ENCODE results near the gene LMX1B. TPM values are rescaled to one million over a fixed set of nuclear protein-coding genes. Genes with fewer than 3 reads are reported as not detected.

The LMX1B gene
- polyA plus RNA-seq, 1 donor = 0.96 TPM

DNA sequence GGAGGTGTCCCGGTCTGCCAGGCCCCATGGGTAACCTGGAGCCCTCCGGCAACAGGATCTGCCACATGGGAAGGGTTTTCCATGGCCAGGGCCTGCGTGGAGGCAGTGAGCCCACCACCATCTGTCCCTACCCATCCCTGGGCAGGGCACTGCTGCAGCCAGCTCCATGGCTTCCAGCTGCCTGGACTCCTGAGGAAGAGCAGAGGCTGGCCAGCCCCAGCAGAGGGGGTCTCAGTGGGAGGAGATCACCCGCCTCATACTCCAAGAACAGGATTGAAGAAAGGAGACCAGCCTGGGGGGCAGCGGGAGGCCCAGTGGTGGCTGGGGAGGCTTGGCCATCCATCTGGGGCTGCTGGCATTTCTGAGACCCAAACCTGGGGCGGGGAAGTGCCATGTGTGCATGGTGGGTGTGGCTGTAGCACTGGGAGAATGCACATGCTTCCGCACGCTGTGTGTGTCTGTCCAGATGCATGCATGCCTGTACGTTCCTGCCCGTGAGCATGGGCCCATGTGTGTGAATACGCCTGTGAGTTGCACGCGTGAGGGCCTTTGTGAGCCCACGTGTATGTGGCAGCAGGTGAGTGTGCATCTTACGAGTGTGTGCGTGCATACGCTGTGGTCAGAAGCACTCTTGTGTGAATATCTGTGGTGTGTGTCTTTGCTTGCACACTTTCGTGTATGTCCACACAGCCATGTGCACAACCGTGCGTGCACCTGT, 78.5 kb downstream of the LMX1B start:
- Histone ChIP-seq H3K36me3 (ENCODE audit: control insufficient read depth, insufficient read depth, low read length) (no peaks in the 10 kb centered on the region), H3K4me3 (ENCODE audit: low read length) (no peak overlapping the region), H3K27ac (ENCODE audit: low read length) (no peak overlapping the region), H3K27me3 (ENCODE audit: control insufficient read depth, insufficient read depth, low read length) (peaks cover 35% of the 10 kb centered on the region), H3K9me3 (ENCODE audit: control insufficient read depth, low read depth, low read length) (peaks cover 3% of the 10 kb centered on the region), H3K4me1 (ENCODE audit: control insufficient read depth, insufficient read depth, low read length) (no peaks in the 10 kb centered on the region)
- DNase-seq = no peak
- no CpG with 5 or more reads among the region's 20 CpGs for WGBS (ENCODE audit: insufficient coverage, low lambda C conversion rate)

GRCh38 chr9:126692759-126693427, 79.2 kb downstream of the LMX1B start:
- peaks cover 3% of the 10 kb centered on the region for H3K9me3 ChIP-seq (ENCODE audit: control insufficient read depth, low read depth, low read length)
- no peak overlapping the region for H3K27ac ChIP-seq (ENCODE audit: low read length)
- H3K4me1 ChIP-seq (ENCODE audit: control insufficient read depth, insufficient read depth, low read length) = no peaks in the 10 kb centered on the region
- WGBS (ENCODE audit: insufficient coverage, low lambda C conversion rate) = 86% methylated on average over 1 of the region's 32 CpGs
- DNase-seq = no peak
- no peak overlapping the region for H3K4me3 ChIP-seq (ENCODE audit: low read length)
- H3K36me3 ChIP-seq (ENCODE audit: control insufficient read depth, insufficient read depth, low read length) = no peaks in the 10 kb centered on the region
- peaks cover 29% of the 10 kb centered on the region for H3K27me3 ChIP-seq (ENCODE audit: control insufficient read depth, insufficient read depth, low read length)

GRCh38 chr9:126693428-126693944, 79.8 kb downstream of the LMX1B start:
- WGBS (ENCODE audit: insufficient coverage, low lambda C conversion rate) = no CpG with 5 or more reads among the region's 20 CpGs
- H3K27ac ChIP-seq (ENCODE audit: low read length) = no peak overlapping the region
- peaks cover 25% of the 10 kb centered on the region for H3K27me3 ChIP-seq (ENCODE audit: control insufficient read depth, insufficient read depth, low read length)
- H3K9me3 ChIP-seq (ENCODE audit: control insufficient read depth, low read depth, low read length) = peaks cover 3% of the 10 kb centered on the region
- no peaks in the 10 kb centered on the region for H3K36me3 ChIP-seq (ENCODE audit: control insufficient read depth, insufficient read depth, low read length)
- H3K4me3 ChIP-seq (ENCODE audit: low read length) = no peak overlapping the region
- H3K4me1 ChIP-seq (ENCODE audit: control insufficient read depth, insufficient read depth, low read length) = no peaks in the 10 kb centered on the region
- DNase-seq = no peak

DNA sequence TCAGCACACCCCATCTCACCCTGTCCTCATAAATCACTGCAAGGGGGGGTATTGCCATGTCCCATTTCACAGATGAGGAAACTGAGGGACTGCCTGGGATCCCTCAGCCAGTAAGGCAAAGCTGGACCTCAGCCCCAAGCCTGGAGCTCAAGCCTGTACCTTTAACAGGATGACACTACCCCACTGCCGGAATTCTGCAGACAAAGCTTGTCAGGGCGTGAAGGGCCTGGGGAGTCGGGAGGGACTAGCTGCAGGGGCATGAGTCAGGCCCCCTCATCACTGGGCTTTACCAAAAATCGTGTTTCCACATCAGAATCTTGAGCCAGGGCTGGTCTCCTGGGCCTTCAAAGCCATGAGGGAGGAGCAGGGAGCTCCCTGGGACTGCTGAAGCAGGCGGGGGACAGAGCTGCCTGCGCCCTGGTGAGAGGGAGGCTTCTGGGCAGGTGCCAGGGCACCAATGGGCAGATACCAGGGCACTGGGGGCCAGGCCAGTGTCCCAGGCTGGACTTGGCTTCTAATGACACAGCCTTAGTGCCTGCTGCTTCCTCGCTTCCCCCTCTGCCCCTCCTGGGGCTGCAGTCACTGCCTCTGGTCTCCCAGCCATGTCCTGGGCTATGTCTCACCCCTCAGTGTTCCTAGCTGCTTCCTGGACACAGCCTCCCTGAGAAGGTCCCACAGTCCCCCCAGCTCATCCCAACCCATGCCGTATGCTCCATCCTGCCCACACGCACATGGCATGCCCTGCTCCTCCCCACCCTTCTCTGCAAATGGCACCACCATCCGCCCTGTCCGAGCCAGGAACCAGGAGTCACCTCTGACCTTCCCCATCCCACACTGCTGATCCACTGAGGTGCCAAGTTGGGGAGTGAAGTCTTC, 80.7 kb downstream of the LMX1B start:
- no peak for DNase-seq
- no peaks in the 10 kb centered on the region for H3K4me1 ChIP-seq (ENCODE audit: control insufficient read depth, insufficient read depth, low read length)
- H3K36me3 ChIP-seq (ENCODE audit: control insufficient read depth, insufficient read depth, low read length) = no peaks in the 10 kb centered on the region
- no CpG with 5 or more reads among the region's 11 CpGs for WGBS (ENCODE audit: insufficient coverage, low lambda C conversion rate)
- H3K27me3 ChIP-seq (ENCODE audit: control insufficient read depth, insufficient read depth, low read length) = peaks cover 18% of the 10 kb centered on the region
- H3K9me3 ChIP-seq (ENCODE audit: control insufficient read depth, low read depth, low read length) = no peaks in the 10 kb centered on the region
- H3K4me3 ChIP-seq (ENCODE audit: low read length) = no peak overlapping the region
- H3K27ac ChIP-seq (ENCODE audit: low read length) = no peak overlapping the region

GRCh38 chr9:126695186-126695585, 81.5 kb downstream of the LMX1B start:
- H3K27me3 ChIP-seq (ENCODE audit: control insufficient read depth, insufficient read depth, low read length) = peaks cover 18% of the 10 kb centered on the region
- no peak for DNase-seq
- no peak overlapping the region for H3K27ac ChIP-seq (ENCODE audit: low read length)
- H3K4me3 ChIP-seq (ENCODE audit: low read length) = no peak overlapping the region
- H3K36me3 ChIP-seq (ENCODE audit: control insufficient read depth, insufficient read depth, low read length) = no peaks in the 10 kb centered on the region
- H3K9me3 ChIP-seq (ENCODE audit: control insufficient read depth, low read depth, low read length) = no peaks in the 10 kb centered on the region
- H3K4me1 ChIP-seq (ENCODE audit: control insufficient read depth, insufficient read depth, low read length) = no peaks in the 10 kb centered on the region
- 80% methylated on average over 4 of the region's 14 CpGs for WGBS (ENCODE audit: insufficient coverage, low lambda C conversion rate)

DNA sequence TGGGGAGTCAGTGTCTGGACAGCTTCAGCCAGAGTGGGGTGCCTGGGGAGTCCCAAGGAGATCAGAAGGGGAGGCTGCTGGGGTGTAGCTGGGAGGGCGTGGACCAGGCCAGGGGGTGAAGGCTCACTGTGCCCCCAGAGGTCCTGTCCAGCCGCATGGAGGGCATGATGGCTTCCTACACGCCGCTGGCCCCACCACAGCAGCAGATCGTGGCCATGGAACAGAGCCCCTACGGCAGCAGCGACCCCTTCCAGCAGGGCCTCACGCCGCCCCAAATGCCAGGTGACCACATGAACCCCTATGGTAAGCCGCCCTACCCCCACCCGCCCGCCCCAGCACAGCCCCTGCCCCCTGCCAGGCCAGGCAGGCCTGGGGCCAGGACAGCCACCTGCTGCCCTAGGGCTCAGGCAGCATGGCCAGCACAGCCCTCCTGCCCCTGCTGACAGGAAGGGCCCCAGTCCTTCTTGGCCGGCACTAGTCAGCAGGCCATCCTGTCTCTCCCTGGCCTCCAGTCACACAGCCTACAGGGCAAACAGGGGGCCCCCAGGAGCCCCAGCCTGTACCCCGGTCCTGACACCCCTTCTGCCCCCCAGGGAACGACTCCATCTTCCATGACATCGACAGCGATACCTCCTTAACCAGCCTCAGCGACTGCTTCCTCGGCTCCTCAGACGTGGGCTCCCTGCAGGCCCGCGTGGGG, 82.1 kb downstream of the LMX1B start:
- Histone ChIP-seq H3K4me1 (ENCODE audit: control insufficient read depth, insufficient read depth, low read length) (no peaks in the 10 kb centered on the region), H3K27me3 (ENCODE audit: control insufficient read depth, insufficient read depth, low read length) (peaks cover 18% of the 10 kb centered on the region), H3K36me3 (ENCODE audit: control insufficient read depth, insufficient read depth, low read length) (no peaks in the 10 kb centered on the region), H3K4me3 (ENCODE audit: low read length) (no peak overlapping the region), H3K27ac (ENCODE audit: low read length) (no peak overlapping the region), H3K9me3 (ENCODE audit: control insufficient read depth, low read depth, low read length) (no peaks in the 10 kb centered on the region)
- DNase-seq = no peak
- WGBS (ENCODE audit: insufficient coverage, low lambda C conversion rate) = 40% methylated on average over 2 of the region's 22 CpGs

GRCh38 chr9:126696401-126697145, 82.8 kb downstream of the LMX1B start:
- Histone ChIP-seq H3K4me3 (ENCODE audit: low read length) (no peak overlapping the region), H3K27ac (ENCODE audit: low read length) (no peak overlapping the region), H3K9me3 (ENCODE audit: control insufficient read depth, low read depth, low read length) (no peaks in the 10 kb centered on the region), H3K4me1 (ENCODE audit: control insufficient read depth, insufficient read depth, low read length) (no peaks in the 10 kb centered on the region), H3K36me3 (ENCODE audit: control insufficient read depth, insufficient read depth, low read length) (no peaks in the 10 kb centered on the region), H3K27me3 (ENCODE audit: control insufficient read depth, insufficient read depth, low read length) (peaks cover 19% of the 10 kb centered on the region)
- no peak for DNase-seq
- 80% methylated on average over 1 of the region's 27 CpGs for WGBS (ENCODE audit: insufficient coverage, low lambda C conversion rate)

DNA sequence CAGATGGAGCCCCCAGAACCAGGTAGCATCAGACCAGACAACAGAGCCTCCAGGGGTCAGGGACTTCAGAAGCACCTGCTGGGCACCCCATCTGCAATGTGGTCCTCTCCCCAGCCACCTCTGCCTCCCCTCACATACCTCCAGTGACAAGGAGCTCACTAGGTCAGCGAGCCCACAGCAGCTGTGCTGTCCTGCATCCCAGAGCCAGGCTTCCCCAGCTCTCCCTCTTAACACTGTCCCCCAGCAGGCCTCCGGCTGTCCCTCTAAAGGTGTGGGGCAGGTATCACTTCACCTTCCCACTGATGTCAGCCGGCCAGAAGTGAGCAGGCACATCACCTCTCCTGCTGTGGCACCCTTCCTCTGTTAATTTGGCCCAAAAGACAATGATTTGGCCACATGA, 83.6 kb downstream of the LMX1B start:
- no CpG with 5 or more reads among the region's 3 CpGs for WGBS (ENCODE audit: insufficient coverage, low lambda C conversion rate)

GRCh38 chr9:126698251-126698650, 84.5 kb downstream of the LMX1B start:
- Histone ChIP-seq H3K9me3 (ENCODE audit: control insufficient read depth, low read depth, low read length) (no peaks in the 10 kb centered on the region), H3K4me3 (ENCODE audit: low read length) (no peak overlapping the region), H3K36me3 (ENCODE audit: control insufficient read depth, insufficient read depth, low read length) (no peaks in the 10 kb centered on the region), H3K27ac (ENCODE audit: low read length) (no peak overlapping the region), H3K4me1 (ENCODE audit: control insufficient read depth, insufficient read depth, low read length) (no peaks in the 10 kb centered on the region), H3K27me3 (ENCODE audit: control insufficient read depth, insufficient read depth, low read length) (peaks cover 32% of the 10 kb centered on the region)
- DNase-seq = no peak
- no CpG with 5 or more reads among the region's 2 CpGs for whole genome bisulfite sequencing (ENCODE audit: insufficient coverage, low lambda C conversion rate)

More for the DNA sequence above, 83.6 kb downstream of the LMX1B start:
- no peak for DNase-seq
- no peak overlapping the region for H3K4me3 ChIP-seq (ENCODE audit: low read length)
- H3K27ac ChIP-seq (ENCODE audit: low read length) = no peak overlapping the region
- H3K9me3 ChIP-seq (ENCODE audit: control insufficient read depth, low read depth, low read length) = no peaks in the 10 kb centered on the region
- peaks cover 23% of the 10 kb centered on the region for H3K27me3 ChIP-seq (ENCODE audit: control insufficient read depth, insufficient read depth, low read length)
- H3K36me3 ChIP-seq (ENCODE audit: control insufficient read depth, insufficient read depth, low read length) = no peaks in the 10 kb centered on the region
- H3K4me1 ChIP-seq (ENCODE audit: control insufficient read depth, insufficient read depth, low read length) = no peaks in the 10 kb centered on the region

Measured in large intestine (tissue), 3 donors.